ENCODE measurements around the gene ZBTB22.

ZBTB22 gene

GRCh38 chr6:33336495-33336894, 19.0 kb upstream of the ZBTB22 start:
- H3K4me3 ChIP-seq (ENCODE audit: low read depth, low read length): no peak overlapping the region
- TF ChIP-seq, protein P1, sequence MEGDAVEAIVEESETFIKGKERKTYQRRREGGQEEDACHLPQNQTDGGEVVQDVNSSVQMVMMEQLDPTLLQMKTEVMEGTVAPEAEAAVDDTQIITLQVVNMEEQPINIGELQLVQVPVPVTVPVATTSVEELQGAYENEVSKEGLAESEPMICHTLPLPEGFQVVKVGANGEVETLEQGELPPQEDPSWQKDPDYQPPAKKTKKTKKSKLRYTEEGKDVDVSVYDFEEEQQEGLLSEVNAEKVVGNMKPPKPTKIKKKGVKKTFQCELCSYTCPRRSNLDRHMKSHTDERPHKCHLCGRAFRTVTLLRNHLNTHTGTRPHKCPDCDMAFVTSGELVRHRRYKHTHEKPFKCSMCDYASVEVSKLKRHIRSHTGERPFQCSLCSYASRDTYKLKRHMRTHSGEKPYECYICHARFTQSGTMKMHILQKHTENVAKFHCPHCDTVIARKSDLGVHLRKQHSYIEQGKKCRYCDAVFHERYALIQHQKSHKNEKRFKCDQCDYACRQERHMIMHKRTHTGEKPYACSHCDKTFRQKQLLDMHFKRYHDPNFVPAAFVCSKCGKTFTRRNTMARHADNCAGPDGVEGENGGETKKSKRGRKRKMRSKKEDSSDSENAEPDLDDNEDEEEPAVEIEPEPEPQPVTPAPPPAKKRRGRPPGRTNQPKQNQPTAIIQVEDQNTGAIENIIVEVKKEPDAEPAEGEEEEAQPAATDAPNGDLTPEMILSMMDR (IDR thresholded peaks at IDR 0.05; ENCODE audit: borderline replicate concordance, insufficient read depth, low read depth, low read length): no peak

DNA sequence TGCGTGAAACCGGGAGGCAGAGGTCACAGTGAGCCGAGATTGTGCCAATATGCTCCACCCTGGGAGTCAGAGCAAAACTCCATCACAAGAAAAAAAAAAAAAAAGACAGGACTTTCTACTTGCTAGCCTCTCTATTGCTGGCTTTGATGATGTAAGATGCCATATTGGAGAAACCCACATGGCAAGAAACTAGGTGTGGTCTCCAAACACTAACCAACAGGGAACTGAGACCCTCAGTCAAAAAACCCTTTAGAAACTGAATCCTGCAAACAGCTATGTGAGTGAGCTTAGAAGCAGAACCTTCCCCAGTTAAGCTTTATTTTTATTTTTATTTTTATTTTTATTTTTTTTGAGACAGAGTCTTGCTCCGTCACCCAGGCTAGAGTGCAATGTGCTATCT, 18.4 kb upstream of the ZBTB22 start:
- TF ChIP-seq, protein P1 (IDR thresholded peaks at IDR 0.05; ENCODE audit: borderline replicate concordance, insufficient read depth, low read depth, low read length): no peak
- no peak overlapping the region for H3K4me3 ChIP-seq (ENCODE audit: low read depth, low read length)

DNA sequence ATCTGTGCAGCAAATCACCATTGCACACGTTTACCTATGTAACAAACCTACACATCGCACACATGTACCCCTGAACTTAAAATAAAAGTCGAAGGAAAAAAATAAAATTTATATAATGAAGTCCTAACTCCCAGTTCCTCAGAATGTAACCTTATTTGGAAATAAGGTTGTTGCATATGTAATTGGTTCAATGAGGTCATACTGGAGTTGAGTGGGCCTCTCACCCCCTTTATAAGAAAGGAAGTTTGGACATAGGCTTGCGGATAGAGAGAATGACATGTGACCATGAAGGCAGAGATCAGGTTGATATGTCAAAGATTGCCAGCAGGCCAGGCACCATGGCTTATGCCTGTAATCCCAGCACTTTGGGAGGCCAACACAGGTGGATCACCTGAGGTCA, 16.1 kb upstream of the ZBTB22 start:
- H3K4me3 ChIP-seq (ENCODE audit: low read depth, low read length): no peak overlapping the region
- TF ChIP-seq, protein P1 (IDR thresholded peaks at IDR 0.05; ENCODE audit: borderline replicate concordance, insufficient read depth, low read depth, low read length): no peak

DNA sequence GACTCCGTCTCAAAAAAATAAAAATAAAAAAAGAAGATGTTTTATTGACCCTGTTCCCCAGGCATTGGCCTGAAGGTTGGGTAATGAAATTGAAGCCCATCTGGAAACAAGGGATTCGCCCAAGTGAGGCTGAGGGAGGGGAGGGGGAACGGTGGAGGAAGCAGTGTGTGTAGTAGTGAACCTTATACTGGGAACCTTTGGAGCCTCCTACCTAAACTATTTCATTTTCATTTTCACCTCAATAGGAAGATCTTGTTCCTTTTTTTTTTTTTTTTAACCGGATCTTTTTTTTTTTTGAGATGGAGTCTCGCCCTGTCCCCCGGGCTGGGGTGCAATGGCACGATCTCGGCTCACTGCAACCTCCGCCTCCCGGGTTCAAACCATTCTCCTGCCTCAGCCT, 13.2 kb upstream of the ZBTB22 start:
- TF ChIP-seq, protein P1 (IDR thresholded peaks at IDR 0.05; ENCODE audit: borderline replicate concordance, insufficient read depth, low read depth, low read length): no peak
- H3K4me3 ChIP-seq (ENCODE audit: low read depth, low read length): no peak overlapping the region

DNA sequence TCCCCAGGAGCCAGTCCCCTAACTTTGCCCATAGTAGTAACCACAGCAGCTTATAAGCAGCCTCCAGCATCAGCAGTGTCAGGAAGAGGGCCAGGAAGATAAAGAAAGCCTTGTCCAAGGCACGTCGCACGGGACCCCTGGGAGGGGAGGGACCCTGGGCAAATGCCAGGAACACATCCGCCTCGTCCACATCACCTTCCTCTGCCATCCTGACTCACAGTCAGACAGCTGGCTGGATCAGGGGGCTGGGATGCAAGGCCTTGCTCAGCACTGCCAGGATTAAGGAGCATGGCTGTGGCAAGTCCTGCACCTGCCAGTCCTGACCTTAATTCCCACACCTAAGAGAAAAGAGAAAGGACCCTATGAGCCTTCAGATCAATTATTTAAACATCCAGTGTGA, 11.5 kb upstream of the ZBTB22 start:
- TF ChIP-seq, protein P1 (IDR thresholded peaks at IDR 0.05; ENCODE audit: borderline replicate concordance, insufficient read depth, low read depth, low read length): no peak
- H3K4me3 ChIP-seq (ENCODE audit: low read depth, low read length): no peak overlapping the region

DNA sequence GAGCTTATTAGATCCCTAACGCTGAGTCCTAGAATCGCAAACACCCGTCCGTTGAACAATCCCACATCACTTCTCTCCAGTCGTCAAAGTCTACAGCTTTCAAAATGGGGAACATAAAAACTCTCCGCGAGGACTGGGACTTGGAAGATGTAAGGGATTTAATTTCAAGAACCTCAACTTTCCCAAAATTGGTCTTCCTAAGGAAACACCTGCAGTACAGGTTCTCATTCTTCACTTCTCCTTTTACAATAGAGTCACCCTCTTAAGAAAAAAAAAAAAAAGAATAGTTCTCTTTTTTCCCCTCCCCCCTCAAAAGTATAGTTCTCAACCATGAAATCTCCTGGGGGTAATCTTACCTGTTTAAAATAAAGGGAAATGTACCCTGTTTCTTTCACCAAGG, 6.6 kb upstream of the ZBTB22 start:
- TF ChIP-seq, protein P1 (IDR thresholded peaks at IDR 0.05; ENCODE audit: borderline replicate concordance, insufficient read depth, low read depth, low read length): no peak
- H3K4me3 ChIP-seq (ENCODE audit: low read depth, low read length): peak overlapping the region; percentile 53

DNA sequence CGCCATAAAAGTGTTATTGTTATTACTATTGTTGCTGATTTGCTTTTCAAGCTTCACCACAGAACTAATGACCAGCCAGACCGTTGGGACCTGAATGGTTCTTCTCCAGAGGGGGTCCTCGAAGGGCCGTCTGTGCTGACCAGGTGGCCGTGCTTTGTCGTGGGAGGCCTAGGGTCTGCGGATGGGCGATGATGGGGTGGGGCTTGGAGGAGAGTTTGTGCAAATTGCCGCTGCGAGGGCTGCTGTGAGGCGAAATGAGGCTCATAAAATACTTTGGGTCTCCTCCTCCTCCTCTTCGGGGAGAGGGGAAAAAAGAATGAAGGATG, 6.0 kb upstream of the ZBTB22 start:
- peak overlapping the region; percentile 53 for H3K4me3 ChIP-seq (ENCODE audit: low read depth, low read length)
- TF ChIP-seq, protein P1 (IDR thresholded peaks at IDR 0.05; ENCODE audit: borderline replicate concordance, insufficient read depth, low read depth, low read length): no peak
